OCI-LY7 (cell line): ENCODE data around the gene TTC34. TPM values are rescaled to one million over a fixed set of nuclear protein-coding genes. Genes with fewer than 3 reads are reported as not detected.

ENCODE experiments used
- BruUV-seq: library from RNA; stranded (reverse); fragments of 400-500 nt; replicated peaks from 2 replicates; lab custom pipeline; 2021; lab: Mats Ljungman, UMichigan
- CTCF ChIA-PET: fragments of 300-600 bp; sonication (Branson Sonifier 250); formaldehyde crosslinking; loops from one replicate; lab custom pipeline; 2022; ENCODE audit warnings: antibody characterized with exemption; ENCODE audit not compliant: unreplicated experiment; lab: Charles Lee
- POLR2A ChIA-PET: fragments of 300-600 bp; sonication (Branson Sonifier 250); formaldehyde crosslinking; loops from one replicate; lab custom pipeline; 2022; ENCODE audit warnings: antibody characterized with exemption; lab: Charles Lee
- DNase-seq: peaks from one replicate; pipeline ENCODE4 v3.0.0-alpha.2; 2015; ENCODE audit warnings: low spot score
- H2AFZ ChIP-seq: fragments of 200-600 bp; sonication (generic), shearing (Covaris generic); 2 replicates; pipeline ENCODE4 v1.6.1; 2014; ENCODE audit warnings: mild to moderate bottlenecking, antibody characterized with exemption, low read length, moderate library complexity
- H3K27ac ChIP-seq: fragments of 200-600 bp; sonication (generic); 2 replicates; pipeline ENCODE4 v1.5.1; 2014; ENCODE audit warnings: mixed run types, low read depth, mild to moderate bottlenecking, moderate library complexity, low read length, inconsistent platforms; ENCODE audit not compliant: poor library complexity, severe bottlenecking
- H3K36me3 ChIP-seq: fragments of 200-600 bp; sonication (generic); 2 replicates; pipeline ENCODE4 v1.6.1; 2014; ENCODE audit warnings: mild to moderate bottlenecking, antibody characterized with exemption, low read length, moderate library complexity, mixed read lengths; ENCODE audit not compliant: insufficient read depth
- H3K4me1 ChIP-seq: fragments of 200-600 bp; sonication (generic); 2 replicates; pipeline ENCODE4 v1.5.1; 2014; ENCODE audit warnings: mild to moderate bottlenecking, low read length; ENCODE audit not compliant: insufficient read depth, poor library complexity, severe bottlenecking
- H3K4me2 ChIP-seq: fragments of 200-600 bp; sonication (generic); 2 replicates; pipeline ENCODE4 v1.6.1; 2014; ENCODE audit warnings: mild to moderate bottlenecking, low read length
- H3K4me3 ChIP-seq: fragments of 200-600 bp; sonication (generic); 2 replicates; pipeline ENCODE4 v1.5.1; 2014; ENCODE audit warnings: mild to moderate bottlenecking, low read depth, low read length; ENCODE audit not compliant: poor library complexity, severe bottlenecking
- H3K79me2 ChIP-seq: fragments of 200-600 bp; sonication (generic); 2 replicates; pipeline ENCODE4 v1.6.1; 2016; ENCODE audit warnings: low read depth, mild to moderate bottlenecking, low read length, moderate library complexity, mixed read lengths; ENCODE audit not compliant: insufficient read depth
- H3K9me2 ChIP-seq: fragments of 200-600 bp; sonication (generic); 2 replicates; pipeline ENCODE4 v1.6.1; 2016; ENCODE audit warnings: mild to moderate bottlenecking, low read length, mixed read lengths; ENCODE audit not compliant: insufficient read depth
- H3K9me3 ChIP-seq: fragments of 200-600 bp; sonication (generic); 2 replicates; pipeline ENCODE4 v1.6.1; 2014; ENCODE audit warnings: mild to moderate bottlenecking, mixed run types, low read length, mixed read lengths
- H4K20me1 ChIP-seq: fragments of 200-600 bp; sonication (generic); 2 replicates; pipeline ENCODE4 v1.6.1; 2014; ENCODE audit warnings: mild to moderate bottlenecking, antibody characterized with exemption, low read length, moderate library complexity, mixed read lengths; ENCODE audit not compliant: insufficient read depth
- CTCF ChIP-seq: fragments of 200-600 bp; sonication (generic); conservative IDR thresholded peaks from 2 replicates; pipeline ENCODE4 v1.5.1; 2014; ENCODE audit warnings: mild to moderate bottlenecking, antibody characterized with exemption, low read length, moderate library complexity, mixed read lengths
- EZH2phosphoT487 ChIP-seq: fragments of 200-600 bp; sonication (generic); IDR thresholded peaks from 2 replicates; pipeline ENCODE4 v1.6.1; 2018; ENCODE audit warnings: low read depth, borderline replicate concordance, mild to moderate bottlenecking, mixed run types, antibody characterized with exemption, low read length, moderate library complexity, mixed read lengths
- intact Hi-C: fragments of 100-400 bp; cut with micrococcal nuclease; formaldehyde crosslinking; loops from one replicate; pipeline ENCODE4 v1.10.0; 2022; ENCODE audit not compliant: unreplicated experiment
- total RNA-seq, 2 experiments: library from RNA; depleted of rRNA in 1 of 2; stranded (reverse); fragments of >200 nt in 1 of 2; shearing (Covaris generic) in 1 of 2; gene quantifications; 2 replicates each; pipeline ENCODE4 v1.2.3, GENCODE V29; 2014 to 2022

Gene TTC34
- total RNA-seq, 2 experiments from 2014 or later, result 1.1 to 2.2 TPM

GRCh38 chr1:2808831-2809605 is 7.5 kb upstream of the TTC34 start:
- ChIA-PET POLR2A (no interaction called here), CTCF (interaction anchor here (0.7 kb wide), 1 partner anchor 10 kb away, joined by 3 read pairs; no protein-coding TSS in a partner anchor)
- Histone ChIP-seq H3K36me3 (no peaks in the 10 kb centered on the region), H3K9me3 (no peaks in the 10 kb centered on the region), H3K27ac (no peak overlapping the region), H3K79me2 (no peaks in the 10 kb centered on the region), H4K20me1 (no peaks in the 10 kb centered on the region), H2AFZ (no peak overlapping the region), H3K4me1 (no peaks in the 10 kb centered on the region), H3K4me3 (no peak overlapping the region), H3K9me2 (no peaks in the 10 kb centered on the region), H3K4me2 (no peak overlapping the region)
- intact Hi-C loops, result no loop called here
- no peak for DNase-seq
- BruUV-seq, result no TSS peak
- no peak for TF ChIP-seq EZH2phosphoT487
- TF ChIP-seq CTCF, result no peak

- Histone ChIP-seq H3K4me3 (no peak overlapping the region), H3K9me3 (no peaks in the 10 kb centered on the region), H3K27ac (no peak overlapping the region), H3K4me1 (no peaks in the 10 kb centered on the region), H3K79me2 (no peaks in the 10 kb centered on the region), H3K9me2 (no peaks in the 10 kb centered on the region), H2AFZ (no peak overlapping the region), H3K36me3 (no peaks in the 10 kb centered on the region), H4K20me1 (no peaks in the 10 kb centered on the region), H3K4me2 (no peak overlapping the region)
- TF ChIP-seq CTCF (no peak), EZH2phosphoT487 (no peak)
- ChIA-PET CTCF (interaction anchor here (0.7 kb wide), 1 partner anchor 11 kb away, joined by 3 read pairs; no protein-coding TSS in a partner anchor), POLR2A (no interaction called here)
- no peak for DNase-seq
- no TSS peak for BruUV-seq
- intact Hi-C loops, result no loop called here
Measured at GRCh38 chr1:2808386-2808705, 6.9 kb upstream of the TTC34 start.

- H3K4me3 ChIP-seq, result no peak overlapping the region
- no peaks in the 10 kb centered on the region for H3K9me3 ChIP-seq
- no TSS peak for BruUV-seq
- TF ChIP-seq CTCF, result no peak
- TF ChIP-seq EZH2phosphoT487, result no peak
- H2AFZ ChIP-seq, result no peak overlapping the region
- no peaks in the 10 kb centered on the region for H3K9me2 ChIP-seq
- H4K20me1 ChIP-seq, result no peaks in the 10 kb centered on the region
- H3K4me1 ChIP-seq, result no peaks in the 10 kb centered on the region
- ChIA-PET CTCF (no interaction called here), POLR2A (no interaction called here)
- intact Hi-C loops, result no loop called here
- no peaks in the 10 kb centered on the region for H3K79me2 ChIP-seq
- H3K36me3 ChIP-seq, result no peaks in the 10 kb centered on the region
- H3K27ac ChIP-seq, result no peak overlapping the region
- H3K4me2 ChIP-seq, result no peak overlapping the region
- DNase-seq, result no peak
Measured at GRCh38 chr1:2807678-2808385, 6.3 kb upstream of the TTC34 start.
